ENCODE results near the gene ANO2.
"Not testable (repeated sequence)": the region's sequence is repeated elsewhere in the genome, so short reads cannot be mapped to it uniquely, and the experiment has no call there.

Gene ANO2

DNA sequence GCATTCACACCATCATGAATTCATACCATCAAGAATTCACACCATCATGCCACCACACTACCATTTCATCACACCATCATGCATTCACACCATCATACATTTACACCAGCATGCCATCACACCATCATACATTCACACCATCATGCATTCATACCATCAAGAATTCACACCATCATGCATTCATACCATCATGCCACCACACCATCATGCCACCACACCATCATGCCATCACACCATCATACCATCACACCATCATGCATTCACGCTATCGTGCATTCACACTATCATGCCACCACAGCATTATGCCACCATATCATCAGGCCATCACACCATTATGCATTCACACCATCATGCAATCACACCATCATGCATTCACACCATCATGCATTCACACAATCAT is 79.7 kb downstream of the ANO2 start:
- in situ Hi-C loops (cut with MboI; ENCODE audit: low pct_unique_long_range_greater_than_20kb, low sequenced_read_pairs) = no loop called here
- DNase-seq = no peak

DNA sequence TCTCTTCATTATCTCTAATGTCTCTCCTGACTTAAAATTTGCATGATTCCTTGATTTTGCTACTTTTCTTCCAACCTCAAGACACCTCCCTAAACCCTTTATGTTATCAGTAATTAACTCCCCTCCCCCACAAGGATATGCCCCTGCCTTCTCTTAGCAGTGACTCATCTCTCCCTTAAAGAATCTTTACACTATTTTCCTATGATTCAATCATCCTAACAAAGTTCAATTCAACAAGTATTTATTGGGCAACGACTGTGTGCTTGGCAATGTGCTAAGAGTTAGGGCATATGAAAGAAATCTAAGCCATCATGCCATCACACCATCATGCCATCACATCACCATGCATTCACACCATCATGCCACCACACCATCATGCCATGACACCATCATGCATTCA is 80.1 kb downstream of the ANO2 start:
- in situ Hi-C loops (cut with MboI; ENCODE audit: low pct_unique_long_range_greater_than_20kb, low sequenced_read_pairs) = no loop called here
- DNase-seq = no peak

DNA sequence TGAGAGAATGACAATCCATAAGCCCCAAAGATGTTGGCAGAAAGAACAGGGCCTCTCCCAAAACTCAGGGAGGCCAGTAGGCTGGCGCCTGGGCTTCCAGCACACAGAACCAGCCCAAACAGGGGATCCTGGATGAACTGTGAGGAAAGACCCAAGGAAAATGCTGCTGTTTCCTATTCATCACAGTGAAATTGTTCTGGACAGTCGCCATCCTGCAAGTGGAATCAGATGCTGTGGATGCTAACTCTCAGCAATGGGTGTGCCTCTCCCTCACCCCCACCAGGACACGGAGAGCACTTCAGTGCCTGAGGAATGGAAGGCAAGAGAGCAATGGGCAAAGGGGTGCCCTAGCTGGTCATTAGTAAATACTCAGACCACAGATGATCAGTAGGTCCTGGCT is 80.8 kb downstream of the ANO2 start:
- in situ Hi-C loops (cut with MboI; ENCODE audit: low pct_unique_long_range_greater_than_20kb, low sequenced_read_pairs) = no loop called here

DNA sequence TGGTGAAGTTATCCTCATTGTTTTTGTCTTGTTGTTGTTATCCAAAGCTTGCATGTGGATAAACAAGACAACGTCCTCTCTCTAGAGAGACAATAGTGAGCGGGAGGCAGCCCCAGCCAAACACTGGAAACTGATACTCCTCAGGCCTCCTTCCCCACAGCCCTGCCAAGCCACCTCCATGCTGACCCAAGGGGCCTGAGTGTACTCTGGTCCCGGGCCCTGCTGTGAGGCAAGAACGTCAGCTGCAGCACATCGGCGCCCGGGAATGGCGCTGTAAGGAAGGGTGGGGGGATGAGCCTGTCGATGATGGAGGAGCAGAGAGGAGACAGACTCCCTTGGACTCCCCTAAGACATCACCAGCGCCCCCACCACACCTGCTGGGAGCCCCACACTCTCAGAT is 83.6 kb downstream of the ANO2 start:
- in situ Hi-C loops (cut with MboI; ENCODE audit: low pct_unique_long_range_greater_than_20kb, low sequenced_read_pairs) = no loop called here
- DNase-seq = no peak

More for the DNA sequence above, 80.8 kb downstream of the ANO2 start:
- no peak for DNase-seq

DNA sequence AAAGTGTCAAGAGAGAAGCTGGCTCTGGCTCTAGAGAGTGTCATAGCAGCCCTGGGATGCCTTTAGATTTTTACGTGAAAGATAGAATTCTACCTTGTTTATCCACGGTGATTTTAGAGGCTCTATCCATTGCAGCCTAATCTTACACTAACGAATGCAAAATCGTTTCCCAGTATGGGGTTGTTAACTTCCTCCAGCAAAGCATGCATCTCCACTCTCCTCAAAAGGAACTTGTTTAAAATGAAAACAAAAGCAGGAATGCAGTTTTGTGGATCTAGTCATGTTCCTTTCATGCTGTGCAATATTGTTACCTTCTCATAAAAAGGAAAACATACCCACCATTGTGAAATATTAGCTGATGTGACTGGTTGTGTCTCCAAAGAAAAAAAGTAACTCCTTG is 88.4 kb downstream of the ANO2 start:
- in situ Hi-C loops (cut with MboI; ENCODE audit: low pct_unique_long_range_greater_than_20kb, low sequenced_read_pairs) = no loop called here
- no peak for DNase-seq

DNA sequence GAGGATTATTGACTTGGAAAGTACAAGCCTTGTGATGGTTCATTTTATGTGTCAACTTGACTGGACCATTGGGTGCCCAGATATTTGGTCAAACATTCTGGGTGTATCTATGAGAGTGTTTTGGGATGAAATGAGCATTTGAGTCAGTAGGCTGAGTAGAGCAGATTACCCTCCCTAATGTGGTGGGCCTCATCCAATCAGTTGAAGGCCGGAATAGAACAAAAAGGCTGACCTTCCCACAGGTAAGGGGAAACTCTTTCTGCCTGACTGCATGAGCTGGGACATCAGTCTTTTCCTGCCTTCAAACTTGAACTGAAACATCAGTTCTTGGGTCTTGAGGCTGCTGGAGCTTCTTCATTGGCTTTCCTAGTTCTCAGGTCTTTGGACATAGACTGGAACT is 98.1 kb downstream of the ANO2 start:
- no peak for DNase-seq
- in situ Hi-C loops (cut with MboI; ENCODE audit: low pct_unique_long_range_greater_than_20kb, low sequenced_read_pairs) = no loop called here

DNA sequence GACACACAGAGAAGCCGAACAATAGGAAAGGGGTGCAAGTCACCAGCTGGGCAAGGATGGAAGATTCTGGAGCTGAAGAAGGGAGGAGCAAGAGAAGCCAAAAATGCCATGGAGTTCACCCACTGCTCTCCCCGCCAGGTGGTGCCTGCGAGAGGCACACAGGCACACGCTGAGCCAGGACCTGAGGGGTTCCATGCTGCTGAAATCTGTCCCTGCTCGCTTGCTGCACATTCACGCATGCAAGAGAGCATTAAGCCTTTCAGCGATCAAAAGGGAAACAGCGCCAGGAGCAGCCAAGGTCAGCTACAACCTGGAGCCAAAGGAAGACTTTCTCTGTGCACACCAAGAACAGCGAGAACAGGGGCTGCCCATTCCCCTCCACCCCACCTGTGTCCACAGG is 104.1 kb downstream of the ANO2 start:
- in situ Hi-C loops (cut with MboI; ENCODE audit: low pct_unique_long_range_greater_than_20kb, low sequenced_read_pairs) = no loop called here
- no peak for DNase-seq

DNA sequence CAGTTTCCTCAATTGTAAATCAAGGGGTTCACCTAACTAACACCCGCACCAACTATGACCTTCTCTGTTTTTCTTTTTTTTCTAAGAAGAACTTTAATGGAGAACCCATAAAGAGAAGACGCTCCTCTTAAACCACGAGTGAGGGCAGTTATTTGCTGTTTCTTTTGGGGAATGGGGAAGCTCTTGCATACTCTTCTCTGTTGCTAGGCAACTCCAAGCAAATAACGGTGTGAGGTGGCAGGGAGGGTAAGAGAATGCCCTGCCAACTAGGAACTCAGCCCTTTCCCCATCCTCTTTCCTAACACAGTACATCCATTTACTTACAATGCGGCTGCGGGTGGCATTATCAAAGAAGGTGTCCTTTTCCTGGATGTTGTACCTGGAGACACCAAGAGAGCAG is 114.9 kb downstream of the ANO2 start:
- in situ Hi-C loops (cut with MboI; ENCODE audit: low pct_unique_long_range_greater_than_20kb, low sequenced_read_pairs) = no loop called here
- peak; percentile 7 for DNase-seq

DNA sequence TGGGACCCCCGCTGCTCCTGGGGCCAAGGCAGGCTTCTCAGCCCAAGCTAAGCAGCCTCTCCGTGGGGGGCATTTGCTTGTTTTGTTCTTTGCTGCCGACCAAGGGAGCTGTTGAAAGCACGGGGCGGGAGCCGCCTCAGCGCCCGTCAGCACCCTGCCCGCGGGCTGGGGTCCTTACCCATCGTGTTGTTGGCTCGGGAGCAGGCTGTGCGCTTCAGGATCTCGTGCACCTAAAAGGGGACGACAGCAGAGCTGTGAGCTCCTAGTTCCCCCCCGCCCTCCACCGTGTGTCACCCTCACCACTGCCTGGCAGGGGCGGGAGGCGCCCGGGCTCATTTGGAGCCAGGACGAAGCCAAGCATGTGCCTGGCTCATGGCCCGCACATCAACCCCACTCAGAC is 117.5 kb downstream of the ANO2 start:
- in situ Hi-C loops (cut with MboI; ENCODE audit: low pct_unique_long_range_greater_than_20kb, low sequenced_read_pairs) = no loop called here
- no peak for DNase-seq

DNA sequence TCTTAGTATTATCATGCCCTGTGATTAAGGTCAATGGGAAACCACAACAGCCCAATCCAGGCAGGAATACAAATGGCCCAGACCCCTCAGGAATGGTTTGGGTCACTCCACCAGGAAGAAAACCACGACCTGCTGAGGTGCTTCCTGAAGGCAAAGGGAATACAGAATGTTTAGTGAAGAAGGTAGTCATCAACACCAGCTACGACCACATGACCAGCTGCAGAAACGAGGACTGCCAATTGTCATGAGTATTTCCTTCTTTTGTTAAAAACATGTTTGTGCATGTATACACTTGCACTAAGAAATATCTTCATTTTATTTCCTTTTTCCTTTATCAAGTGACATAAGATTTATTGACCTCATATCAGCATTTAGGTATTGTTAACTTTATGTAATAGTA is 119.3 kb downstream of the ANO2 start:
- in situ Hi-C loops (cut with MboI; ENCODE audit: low pct_unique_long_range_greater_than_20kb, low sequenced_read_pairs); DNase-seq: not testable (repeated sequence)

DNA sequence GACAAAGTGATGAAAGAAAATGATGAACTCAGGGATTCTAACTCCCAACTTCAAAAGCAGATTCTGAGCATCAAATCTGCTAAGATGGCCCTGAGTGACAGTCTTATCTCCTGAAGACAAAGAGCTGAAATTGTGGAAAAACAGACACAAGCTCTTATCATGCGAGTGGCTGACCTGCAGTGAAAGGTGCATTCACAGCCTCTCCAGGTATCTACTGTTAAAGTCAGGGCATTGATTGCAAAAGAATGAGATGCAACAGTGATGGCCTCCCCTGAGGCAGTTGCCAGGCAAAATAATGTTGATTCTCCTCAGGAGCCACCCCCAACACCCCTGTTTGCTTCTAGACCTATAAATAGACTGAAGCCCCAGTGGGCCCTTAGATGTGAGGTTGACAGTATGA is 126.2 kb downstream of the ANO2 start:
- in situ Hi-C loops (cut with MboI; ENCODE audit: low pct_unique_long_range_greater_than_20kb, low sequenced_read_pairs); DNase-seq: not testable (repeated sequence)

DNA sequence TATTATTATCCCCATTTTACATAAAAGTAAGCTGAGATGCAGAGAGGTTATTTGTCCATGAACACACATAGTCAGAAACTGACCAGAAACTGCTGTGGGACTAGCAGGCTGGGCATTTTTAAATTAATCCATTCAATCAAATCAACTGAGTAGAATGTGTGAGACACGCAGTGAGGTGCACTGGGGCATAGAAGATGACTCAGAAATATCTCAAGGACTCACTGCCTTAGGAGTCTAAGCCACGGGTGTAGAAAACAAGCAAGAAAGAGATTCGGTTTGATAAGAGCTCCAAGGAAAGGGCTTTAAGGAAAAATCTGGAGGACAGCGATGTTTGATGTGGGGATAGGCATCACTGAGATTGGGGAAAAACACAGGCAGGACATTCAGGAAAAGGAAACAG is 127.8 kb downstream of the ANO2 start:
- no peak for DNase-seq
- in situ Hi-C loops (cut with MboI; ENCODE audit: low pct_unique_long_range_greater_than_20kb, low sequenced_read_pairs) = no loop called here

DNA sequence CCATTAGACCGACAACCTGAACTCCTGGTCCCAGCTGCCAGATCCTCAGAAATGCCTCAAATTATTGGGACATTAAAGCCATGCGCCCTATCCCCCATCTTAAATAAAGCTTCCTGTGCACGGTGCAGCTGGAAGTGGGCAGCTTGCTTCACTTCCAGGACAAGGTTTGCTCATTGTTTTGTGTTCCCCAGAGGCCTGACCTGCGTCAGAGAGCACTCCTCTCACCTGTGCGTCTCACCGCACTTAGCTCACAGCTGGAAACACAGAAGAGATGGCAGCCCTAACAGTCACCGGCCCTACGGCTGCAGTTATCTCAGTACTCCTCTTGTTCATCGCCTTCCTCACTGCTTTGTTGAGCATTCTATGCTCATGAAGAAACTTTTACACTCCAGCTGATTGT is 135.5 kb downstream of the ANO2 start:
- DNase-seq = no peak
- in situ Hi-C loops (cut with MboI; ENCODE audit: low pct_unique_long_range_greater_than_20kb, low sequenced_read_pairs) = no loop called here

DNA sequence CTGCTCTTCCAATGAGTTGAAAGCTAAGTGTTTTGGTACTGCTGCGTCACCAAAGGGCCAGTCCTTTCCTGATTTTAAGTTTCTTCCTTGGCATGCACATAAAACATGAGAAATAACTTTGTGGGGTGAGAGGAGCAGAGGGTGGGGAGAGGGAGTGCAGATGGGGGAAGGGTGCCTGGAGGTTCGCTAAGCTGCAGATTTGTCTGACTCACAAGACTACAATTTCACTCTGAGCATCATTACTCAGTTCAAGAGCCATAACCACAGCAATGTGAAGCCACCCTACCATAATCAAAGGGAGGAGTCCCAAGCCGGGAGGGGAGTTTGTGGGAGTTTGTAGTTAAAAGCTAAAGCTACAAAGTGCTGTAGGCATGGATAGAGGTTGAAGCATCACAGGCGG is 136.1 kb downstream of the ANO2 start:
- DNase-seq = no peak
- in situ Hi-C loops (cut with MboI; ENCODE audit: low pct_unique_long_range_greater_than_20kb, low sequenced_read_pairs) = no loop called here

DNA sequence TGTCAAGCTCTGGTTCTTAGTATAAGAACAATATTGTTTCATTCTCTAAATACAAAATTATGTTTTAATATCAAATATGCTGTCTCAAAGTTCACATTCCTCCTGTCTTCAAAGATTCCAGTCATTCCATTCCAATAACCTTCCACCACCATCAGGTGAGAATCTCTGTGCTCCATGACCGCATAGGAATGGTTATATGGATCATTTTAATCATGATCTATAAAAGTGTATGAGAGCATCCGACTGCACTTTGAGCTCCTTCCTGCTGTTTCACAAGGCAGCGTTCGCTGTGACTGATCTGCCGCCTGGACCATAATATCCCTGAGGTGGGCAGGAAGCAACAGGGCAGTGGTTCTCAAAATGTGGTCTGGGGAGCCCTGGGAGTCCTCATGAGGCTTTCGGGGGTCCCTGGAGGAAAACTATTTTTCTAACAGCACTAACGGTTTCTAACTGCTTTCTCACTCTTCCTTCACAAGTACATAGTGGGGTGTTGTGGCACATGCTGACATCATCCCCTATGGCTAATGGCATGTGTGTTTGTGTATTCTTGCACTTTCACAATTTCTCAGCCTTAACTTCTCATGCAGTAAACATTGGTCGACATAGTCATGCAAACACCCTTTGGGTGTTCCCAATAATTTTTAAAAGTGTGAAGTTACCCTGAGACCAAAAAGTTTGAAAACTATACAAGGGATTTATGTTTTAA is 137.4 kb downstream of the ANO2 start:
- DNase-seq = no peak
- in situ Hi-C loops (cut with MboI; ENCODE audit: low pct_unique_long_range_greater_than_20kb, low sequenced_read_pairs) = no loop called here

DNA sequence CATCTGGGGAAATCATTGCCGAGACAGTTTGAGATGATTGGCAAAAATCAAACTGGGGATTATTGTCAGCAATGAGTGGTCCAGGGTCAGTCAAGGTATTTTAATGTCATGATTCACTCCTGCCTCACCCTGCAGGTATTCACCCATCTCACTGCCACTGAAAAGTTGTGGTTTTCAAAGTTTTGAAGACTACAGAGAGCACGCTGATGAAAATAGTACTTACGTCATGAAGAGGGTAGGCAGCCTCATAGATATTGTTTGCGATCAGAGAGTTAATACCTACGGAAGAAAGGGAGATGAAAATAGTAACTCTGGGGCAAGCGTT is 138.0 kb downstream of the ANO2 start:
- in situ Hi-C loops (cut with MboI; ENCODE audit: low pct_unique_long_range_greater_than_20kb, low sequenced_read_pairs) = no loop called here
- no peak for DNase-seq

DNA sequence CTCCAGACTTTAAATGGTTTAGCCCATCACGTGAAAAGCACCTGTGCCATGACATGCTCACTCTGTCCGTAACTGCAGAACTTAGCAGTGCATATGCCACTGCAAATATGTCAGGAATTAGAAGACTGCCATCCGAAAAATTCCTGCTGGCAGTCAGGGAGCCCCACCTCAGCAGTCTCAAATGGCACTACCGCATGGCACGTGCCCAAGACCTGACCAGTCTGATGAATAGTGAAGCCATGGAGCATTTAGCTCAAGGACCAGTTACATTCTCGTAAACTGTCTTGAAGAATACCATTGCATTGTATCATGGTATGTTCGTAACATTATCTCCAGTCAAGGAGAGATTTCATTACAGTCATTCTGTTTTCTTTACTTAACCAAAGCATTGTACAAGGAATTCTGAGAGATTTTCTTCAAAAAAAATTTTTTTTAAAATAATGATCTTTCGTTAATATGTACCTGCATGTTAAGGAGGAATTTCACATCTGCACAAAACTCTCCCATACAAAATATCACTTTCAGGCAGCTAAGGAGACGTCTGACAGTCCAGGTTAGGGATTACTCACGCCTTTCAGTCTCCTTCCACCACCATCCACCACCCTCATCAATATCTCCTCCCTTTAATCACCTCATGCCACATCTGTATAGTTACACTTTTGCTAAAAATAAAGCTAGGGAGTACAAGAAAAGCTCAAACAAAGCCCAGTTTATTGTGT is 138.5 kb downstream of the ANO2 start:
- DNase-seq = no peak
- in situ Hi-C loops (cut with MboI; ENCODE audit: low pct_unique_long_range_greater_than_20kb, low sequenced_read_pairs) = no loop called here

DNA sequence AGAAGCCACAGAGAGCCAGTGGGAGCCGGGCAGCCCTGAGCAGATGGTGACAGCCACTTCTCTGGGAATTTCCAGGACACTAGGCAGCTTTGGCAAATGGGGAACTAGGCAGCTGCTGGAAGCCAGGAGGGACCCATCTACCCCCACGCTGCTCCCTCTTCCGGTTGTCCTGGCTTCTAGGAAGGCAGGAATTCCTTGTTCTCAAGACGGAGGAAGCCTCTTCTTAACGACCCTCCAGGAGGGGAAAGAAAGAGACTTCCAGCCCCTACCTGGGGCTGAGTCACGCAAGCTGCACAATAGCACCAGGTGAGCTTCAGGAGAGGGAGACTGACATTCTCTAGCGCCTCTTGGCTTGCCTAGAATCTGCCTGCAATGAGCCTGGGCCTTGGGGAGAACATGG is 141.5 kb downstream of the ANO2 start:
- DNase-seq = no peak
- in situ Hi-C loops (cut with MboI; ENCODE audit: low pct_unique_long_range_greater_than_20kb, low sequenced_read_pairs) = no loop called here

DNA sequence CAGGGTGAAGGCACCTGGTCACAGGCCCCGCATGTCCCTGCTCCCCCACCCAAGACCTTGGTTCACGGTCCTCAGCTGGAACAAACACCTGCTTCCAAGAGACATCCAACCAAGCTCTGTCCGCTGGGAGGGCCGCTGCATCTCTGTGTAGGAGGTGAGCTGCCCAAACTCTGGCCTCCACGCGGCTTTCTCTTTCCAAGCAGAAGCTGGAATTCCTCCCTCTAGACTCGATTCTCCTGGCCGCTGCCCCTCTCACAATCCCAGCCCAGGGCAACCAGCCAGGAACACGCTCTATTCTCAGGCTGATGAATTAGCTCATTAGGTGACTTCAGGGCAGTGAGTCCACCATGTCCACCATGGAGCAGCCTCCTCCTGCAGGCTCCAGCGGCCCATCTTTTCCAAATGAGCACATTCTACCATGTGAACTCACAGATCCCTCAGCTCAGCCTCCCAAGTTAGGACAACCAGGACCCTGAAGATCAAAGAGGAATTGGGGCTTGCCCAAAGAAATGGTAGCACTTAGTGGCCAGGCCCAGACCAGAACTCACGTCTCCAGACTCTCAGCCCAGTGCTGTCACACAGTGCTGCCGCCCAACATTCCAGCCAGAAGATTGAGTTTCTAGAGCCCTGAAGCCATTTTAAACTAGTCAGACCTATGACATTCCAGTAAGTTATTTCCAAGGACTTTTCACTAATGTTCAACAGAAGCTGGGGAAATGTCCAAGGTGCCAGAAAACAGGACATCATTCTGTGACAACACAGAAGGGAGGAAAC is 146.6 kb downstream of the ANO2 start:
- in situ Hi-C loops (cut with MboI; ENCODE audit: low pct_unique_long_range_greater_than_20kb, low sequenced_read_pairs) = no loop called here
- DNase-seq = no peak

DNA sequence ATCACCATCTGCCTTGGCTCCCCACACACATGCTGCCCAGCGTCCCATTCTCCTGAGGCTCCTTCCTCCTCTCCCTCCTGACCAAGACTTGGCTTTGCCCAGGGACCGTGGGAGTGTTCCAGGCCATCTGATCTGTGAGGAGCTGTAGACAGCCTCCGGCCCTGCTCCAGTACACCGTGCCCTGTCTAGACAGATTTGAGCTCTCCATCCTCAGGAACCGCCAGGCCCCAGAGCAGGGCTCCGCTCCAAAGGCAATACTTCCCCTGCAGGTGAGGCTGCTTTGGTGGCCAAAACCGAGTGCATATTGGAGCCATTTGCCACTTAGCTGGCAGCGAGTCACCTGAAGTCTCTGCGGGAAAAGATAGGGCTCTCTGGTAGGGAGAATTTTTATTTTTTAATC is 147.4 kb downstream of the ANO2 start:
- in situ Hi-C loops (cut with MboI; ENCODE audit: low pct_unique_long_range_greater_than_20kb, low sequenced_read_pairs) = no loop called here
- no peak for DNase-seq

DNA sequence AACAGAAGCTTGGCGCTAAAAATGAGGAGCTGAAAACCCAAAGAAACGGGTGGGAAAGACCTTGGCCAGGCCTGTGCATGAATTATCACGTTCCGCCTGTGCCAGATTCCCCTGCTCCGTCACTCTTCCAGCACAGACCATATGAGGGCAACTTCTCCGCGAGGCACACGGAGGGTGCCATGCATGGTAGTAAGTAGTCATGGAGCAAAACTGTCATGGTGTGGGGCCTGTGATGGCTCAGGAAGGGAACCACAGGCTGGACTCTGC is 148.2 kb downstream of the ANO2 start:
- in situ Hi-C loops (cut with MboI; ENCODE audit: low pct_unique_long_range_greater_than_20kb, low sequenced_read_pairs) = no loop called here
- DNase-seq = no peak

All from KBM-7 (cell line).